ENCODE results near the gene PAX5. TPM values are rescaled to one million over a fixed set of nuclear protein-coding genes. Genes with fewer than 3 reads are reported as not detected.

The PAX5 gene
- polyA plus RNA-seq, 2 of the 4 experiments (the other 2 are of a cell fraction) = not detected

DNA sequence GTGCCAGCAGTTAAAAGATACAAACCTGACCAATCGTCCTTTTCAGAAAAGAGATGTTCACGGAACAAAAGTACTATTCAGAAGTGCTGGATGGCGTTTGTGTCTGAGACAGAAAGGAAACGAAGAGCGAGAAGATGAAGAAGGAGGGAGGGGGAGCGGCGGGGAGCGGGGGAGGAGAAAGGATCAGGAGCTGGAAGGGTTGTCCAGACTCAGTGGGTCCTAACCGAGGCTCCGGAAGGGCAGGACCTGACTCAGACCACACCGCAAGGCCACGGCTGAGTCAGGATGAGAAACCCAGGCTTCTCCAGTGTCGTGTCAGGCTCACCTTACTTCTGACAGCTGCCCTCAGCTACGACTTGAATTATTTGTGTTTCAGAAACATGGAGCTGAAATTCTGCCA, 46.2 kb downstream of the PAX5 start:
- no peak for ATAC-seq
- POLR2A ChIA-PET = no interaction called here
- no peaks in the 10 kb centered on the region for H3K4me1 ChIP-seq
- H3K4me2 ChIP-seq = no peak overlapping the region
- WGBS (ENCODE audit: missing lambda C conversion rate) = 62% methylated on average over 14 of the region's 14 CpGs
- no peak overlapping the region for H3K27ac ChIP-seq
- no peak overlapping the region for H3K4me3 ChIP-seq
- no peak for FAIRE-seq
- DNase-seq (ENCODE audit: low read depth in 1 of 2, low spot score in 1 of 2) = no peak
- peaks cover 19% of the 10 kb centered on the region for H3K9me3 ChIP-seq
- TF ChIP-seq KDM5A (IDR thresholded peaks at IDR 0.05) (no peak), SMC3 (IDR thresholded peaks at IDR 0.05) (no peak), TFCP2L1 (CRISPR knock-in tag; IDR thresholded peaks at IDR 0.05) (no peak), CBX8 (IDR thresholded peaks at IDR 0.05) (no peak), TP53 (CRISPR knock-in tag; IDR thresholded peaks at IDR 0.05) (no peak), MYC (IDR thresholded peaks at IDR 0.05; ENCODE audit: borderline replicate concordance, low read length) (no peak), RNF2 (IDR thresholded peaks at IDR 0.05; ENCODE audit: borderline replicate concordance, low read depth) (no peak), GATA3 (IDR thresholded peaks at IDR 0.05; ENCODE audit: borderline replicate concordance) (no peak), JUN (IDR thresholded peaks at IDR 0.05) (no peak), HOXB5 (CRISPR knock-in tag; IDR thresholded peaks at IDR 0.05) (no peak), NR3C1 (IDR thresholded peaks at IDR 0.05) (no peak)
- TF ChIP-seq, protein P1, sequence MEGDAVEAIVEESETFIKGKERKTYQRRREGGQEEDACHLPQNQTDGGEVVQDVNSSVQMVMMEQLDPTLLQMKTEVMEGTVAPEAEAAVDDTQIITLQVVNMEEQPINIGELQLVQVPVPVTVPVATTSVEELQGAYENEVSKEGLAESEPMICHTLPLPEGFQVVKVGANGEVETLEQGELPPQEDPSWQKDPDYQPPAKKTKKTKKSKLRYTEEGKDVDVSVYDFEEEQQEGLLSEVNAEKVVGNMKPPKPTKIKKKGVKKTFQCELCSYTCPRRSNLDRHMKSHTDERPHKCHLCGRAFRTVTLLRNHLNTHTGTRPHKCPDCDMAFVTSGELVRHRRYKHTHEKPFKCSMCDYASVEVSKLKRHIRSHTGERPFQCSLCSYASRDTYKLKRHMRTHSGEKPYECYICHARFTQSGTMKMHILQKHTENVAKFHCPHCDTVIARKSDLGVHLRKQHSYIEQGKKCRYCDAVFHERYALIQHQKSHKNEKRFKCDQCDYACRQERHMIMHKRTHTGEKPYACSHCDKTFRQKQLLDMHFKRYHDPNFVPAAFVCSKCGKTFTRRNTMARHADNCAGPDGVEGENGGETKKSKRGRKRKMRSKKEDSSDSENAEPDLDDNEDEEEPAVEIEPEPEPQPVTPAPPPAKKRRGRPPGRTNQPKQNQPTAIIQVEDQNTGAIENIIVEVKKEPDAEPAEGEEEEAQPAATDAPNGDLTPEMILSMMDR (IDR thresholded peaks at IDR 0.05) = no peak
- TF ChIP-seq, protein P2, sequence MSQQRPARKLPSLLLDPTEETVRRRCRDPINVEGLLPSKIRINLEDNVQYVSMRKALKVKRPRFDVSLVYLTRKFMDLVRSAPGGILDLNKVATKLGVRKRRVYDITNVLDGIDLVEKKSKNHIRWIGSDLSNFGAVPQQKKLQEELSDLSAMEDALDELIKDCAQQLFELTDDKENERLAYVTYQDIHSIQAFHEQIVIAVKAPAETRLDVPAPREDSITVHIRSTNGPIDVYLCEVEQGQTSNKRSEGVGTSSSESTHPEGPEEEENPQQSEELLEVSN (IDR thresholded peaks at IDR 0.05; ENCODE audit: borderline replicate concordance, low read depth) = no peak
- CTCF ChIA-PET = interaction anchor here (1.0 to 7.4 kb wide), 5 partner anchors 7 to 127 kb away, joined by 3 to 143 read pairs (median 8); no protein-coding TSS in a partner anchor

DNA sequence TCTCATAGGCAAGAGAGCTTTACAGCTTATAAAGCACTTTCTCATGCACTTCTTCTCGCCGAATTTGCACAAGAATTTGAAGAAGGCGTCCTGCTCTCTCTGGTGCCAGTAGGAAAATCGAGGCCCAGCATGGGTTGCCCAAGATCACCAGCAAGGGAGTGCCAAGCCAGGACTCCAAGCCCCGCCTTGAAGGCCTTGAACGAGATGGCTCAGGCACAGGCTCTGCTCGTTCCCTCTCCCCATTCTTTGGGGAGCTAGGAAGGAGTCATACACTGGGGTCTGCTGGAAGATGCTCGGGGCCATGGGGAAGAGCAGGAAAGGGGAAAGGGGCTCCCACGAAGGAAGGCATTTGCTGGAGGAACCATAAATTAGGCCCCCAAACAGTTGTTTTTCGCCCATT, 46.7 kb downstream of the PAX5 start:
- no peak overlapping the region for H3K4me3 ChIP-seq
- CTCF ChIA-PET = interaction anchor here (1.7 to 7.4 kb wide), 4 partner anchors 7 to 115 kb away, joined by 5 to 143 read pairs (median 25); no protein-coding TSS in a partner anchor
- FAIRE-seq = no peak
- H3K27ac ChIP-seq = no peak overlapping the region
- POLR2A ChIA-PET = no interaction called here
- WGBS (ENCODE audit: missing lambda C conversion rate) = 56% methylated on average over 10 of the region's 10 CpGs
- ATAC-seq = no peak
- TF ChIP-seq USF2 (IDR thresholded peaks at IDR 0.05) = no peak
- TF ChIP-seq EP300 (IDR thresholded peaks at IDR 0.05) = no peak
- no peak for TF ChIP-seq KDM1A (IDR thresholded peaks at IDR 0.05; ENCODE audit: low read depth)
- TF ChIP-seq KDM5A (IDR thresholded peaks at IDR 0.05) = no peak
- TF ChIP-seq SREBF2 (IDR thresholded peaks at IDR 0.05) = no peak
- no peak for TF ChIP-seq BHLHE40 (IDR thresholded peaks at IDR 0.05; ENCODE audit: low read depth, low read length)
- TF ChIP-seq HOXA7 (CRISPR knock-in tag; IDR thresholded peaks at IDR 0.05) = no peak
- TF ChIP-seq NR3C1 (IDR thresholded peaks at IDR 0.05) = no peak
- no peak for TF ChIP-seq EHF (CRISPR knock-in tag; IDR thresholded peaks at IDR 0.05)
- TF ChIP-seq, protein P3, sequence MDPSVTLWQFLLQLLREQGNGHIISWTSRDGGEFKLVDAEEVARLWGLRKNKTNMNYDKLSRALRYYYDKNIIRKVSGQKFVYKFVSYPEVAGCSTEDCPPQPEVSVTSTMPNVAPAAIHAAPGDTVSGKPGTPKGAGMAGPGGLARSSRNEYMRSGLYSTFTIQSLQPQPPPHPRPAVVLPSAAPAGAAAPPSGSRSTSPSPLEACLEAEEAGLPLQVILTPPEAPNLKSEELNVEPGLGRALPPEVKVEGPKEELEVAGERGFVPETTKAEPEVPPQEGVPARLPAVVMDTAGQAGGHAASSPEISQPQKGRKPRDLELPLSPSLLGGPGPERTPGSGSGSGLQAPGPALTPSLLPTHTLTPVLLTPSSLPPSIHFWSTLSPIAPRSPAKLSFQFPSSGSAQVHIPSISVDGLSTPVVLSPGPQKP (IDR thresholded peaks at IDR 0.05; ENCODE audit: low read depth, low read length) = no peak
- no peak for TF ChIP-seq CHD2 (IDR thresholded peaks at IDR 0.05; ENCODE audit: low read length, partially characterized antibody)
- TF ChIP-seq RFX5 (IDR thresholded peaks at IDR 0.05) = no peak
- TF ChIP-seq FOSL2 (IDR thresholded peaks at IDR 0.05) = no peak
- no peak for TF ChIP-seq FOSL2 (CRISPR knock-in tag; IDR thresholded peaks at IDR 0.05)
- no peak for TF ChIP-seq MAZ (IDR thresholded peaks at IDR 0.05; ENCODE audit: borderline replicate concordance, low read depth, low read length)
- TF ChIP-seq TFCP2L1 (CRISPR knock-in tag; IDR thresholded peaks at IDR 0.05) = no peak
- TF ChIP-seq FOSB (CRISPR knock-in tag; IDR thresholded peaks at IDR 0.05) = no peak
- no peak for TF ChIP-seq JUN (IDR thresholded peaks at IDR 0.05)
- no peak for TF ChIP-seq HDAC2 (IDR thresholded peaks at IDR 0.05)
- no peak overlapping the region for H3K4me2 ChIP-seq
- peaks cover 19% of the 10 kb centered on the region for H3K9me3 ChIP-seq
- DNase-seq (ENCODE audit: low read depth in 1 of 2, low spot score in 1 of 2) = no peak
- H3K4me1 ChIP-seq = no peaks in the 10 kb centered on the region

Measured in A549 (cell line).